ENCODE measurements around the gene MAT2B. TPM values are rescaled to one million over a fixed set of nuclear protein-coding genes. Genes with fewer than 3 reads are reported as not detected.

The MAT2B gene
- total RNA-seq, result 76.1 and 77.1 TPM in 2 replicates

GRCh38 chr5:163505368-163506094 is at the start of gene MAT2B:
MAT2B (plus strand) TSS chr5:163505619; CDS start chr5:163505687, 68 bp downstream.

GRCh38 chr5:163459819-163460561 is 45.4 kb upstream of the MAT2B start, which contains the start of gene NUDCD2:
NUDCD2 (minus strand) TSS chr5:163460102; CDS start chr5:163460050, 52 bp downstream.

GRCh38 chr5:163460562-163461171 is 44.8 kb upstream of the MAT2B start, which contains the start of gene HMMR:
HMMR (plus strand) TSS chr5:163460632; CDS start chr5:163460693, 61 bp downstream.

Other genes with a start within 250 kb of the MAT2B start
- 291 and 397 TPM in 2 replicates for gene CCNG1, start 68.0 kb upstream of the MAT2B start, total RNA-seq
- gene NUDCD2, start 45.5 kb upstream of the MAT2B start, total RNA-seq, result 7.5 and 7.6 TPM in 2 replicates
- gene HMMR, start 45.0 kb upstream of the MAT2B start, total RNA-seq, result 33.7 and 53.2 TPM in 2 replicates

Measured in myometrial cell (primary cell).